NCI-H1694 (cell line): ENCODE measurements around the gene BGN.

Experiments used
- DNase-seq: peaks from one replicate; lab custom pipeline; 2025; lab: John Stamatoyannopoulos, UW

The BGN gene

DNA sequence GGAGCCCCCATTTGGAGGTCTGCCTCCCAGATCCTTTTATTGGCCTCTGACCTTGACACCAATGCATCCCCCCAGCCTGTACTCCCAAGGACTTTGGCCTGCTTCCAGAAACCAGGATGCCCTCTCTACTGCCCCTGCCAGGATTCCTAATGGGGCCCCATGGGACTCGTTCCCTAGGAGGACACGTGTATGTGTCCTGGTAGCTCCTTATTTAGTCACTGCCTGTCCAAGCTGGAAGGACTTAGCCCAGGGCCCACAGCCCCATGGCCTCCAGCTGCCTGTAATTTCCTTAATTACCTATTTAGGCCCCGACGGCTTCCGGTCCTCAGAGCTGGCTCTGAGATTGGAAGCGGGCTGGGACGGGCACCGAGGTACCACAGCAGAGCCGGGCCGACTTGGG is 32.0 kb downstream of the BGN start:
- DNase-seq = no peak

DNA sequence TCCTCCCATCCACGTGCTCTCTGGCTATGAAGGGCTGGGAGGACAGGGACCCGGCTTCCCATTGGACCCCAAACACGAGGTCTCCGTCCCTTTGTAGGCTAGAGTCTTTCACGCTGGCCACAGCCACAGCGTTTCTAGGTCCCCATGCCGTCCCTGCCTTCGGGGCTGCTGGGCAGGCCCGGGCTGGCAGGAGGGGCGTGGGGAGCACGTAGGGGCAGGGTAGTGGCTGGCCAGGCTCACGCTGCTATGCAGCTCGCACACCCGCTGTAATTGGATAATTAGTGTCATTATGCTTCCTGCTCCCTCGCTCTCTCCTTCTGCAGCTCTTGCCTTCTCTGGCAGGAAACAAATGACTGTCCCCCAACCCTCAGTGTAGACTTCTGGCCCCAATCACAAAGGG is 32.4 kb downstream of the BGN start:
- no peak for DNase-seq

DNA sequence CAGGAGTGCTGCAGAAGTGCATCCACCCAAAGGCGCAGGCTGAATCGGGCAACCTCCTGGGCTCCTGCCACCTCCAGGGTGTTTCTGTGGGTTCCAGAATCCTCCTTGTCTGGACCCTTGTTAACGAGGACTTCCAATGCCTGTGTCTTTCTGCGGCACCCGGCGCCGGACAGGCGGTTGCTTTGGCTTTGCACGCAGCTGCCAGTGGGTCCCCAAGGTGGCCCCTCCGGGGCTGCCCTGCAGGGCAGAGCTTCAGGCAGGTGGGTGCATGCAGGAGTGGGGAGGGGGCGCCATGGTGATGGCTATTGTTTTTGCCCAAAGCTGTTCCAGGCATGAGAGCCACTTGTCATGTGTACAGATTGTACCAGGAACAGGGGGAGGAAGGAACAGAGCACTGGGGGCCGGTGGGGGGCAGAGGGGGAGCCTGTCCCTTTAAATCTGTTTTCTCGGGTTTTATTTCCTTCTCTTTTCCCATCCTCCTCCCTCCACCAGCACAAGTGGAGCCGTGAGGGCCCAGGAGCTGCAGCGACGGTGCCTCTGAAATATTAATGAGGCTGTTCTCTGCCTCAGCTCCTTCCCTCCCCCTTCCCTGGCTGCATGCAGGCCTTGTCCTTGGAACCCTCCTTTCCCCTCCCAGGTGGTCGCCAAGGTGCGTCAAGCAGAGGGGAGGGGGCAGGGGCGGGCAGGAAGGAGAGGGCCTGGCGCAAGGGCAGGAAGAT is 35.8 kb downstream of the BGN start:
- no peak for DNase-seq

DNA sequence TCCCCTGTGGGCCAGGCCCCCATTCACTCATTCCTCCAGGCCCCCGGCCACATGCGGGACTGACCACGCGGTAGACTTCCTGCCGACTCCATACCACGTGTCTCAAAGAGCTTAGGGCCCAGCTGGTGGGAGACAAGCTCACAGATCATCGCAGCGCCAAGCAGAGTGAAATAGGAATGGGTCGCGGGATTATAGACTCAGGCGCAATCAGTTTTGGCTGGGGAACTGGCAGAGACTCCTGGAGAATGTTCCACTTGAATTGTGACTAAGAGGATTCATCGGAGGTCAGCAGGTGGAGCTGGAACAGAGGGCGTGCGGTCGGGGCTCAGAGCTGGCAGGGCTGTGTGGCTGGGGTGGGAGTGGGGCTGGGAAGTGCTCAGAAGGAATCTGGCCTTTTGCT is 38.3 kb downstream of the BGN start:
- no peak for DNase-seq

DNA sequence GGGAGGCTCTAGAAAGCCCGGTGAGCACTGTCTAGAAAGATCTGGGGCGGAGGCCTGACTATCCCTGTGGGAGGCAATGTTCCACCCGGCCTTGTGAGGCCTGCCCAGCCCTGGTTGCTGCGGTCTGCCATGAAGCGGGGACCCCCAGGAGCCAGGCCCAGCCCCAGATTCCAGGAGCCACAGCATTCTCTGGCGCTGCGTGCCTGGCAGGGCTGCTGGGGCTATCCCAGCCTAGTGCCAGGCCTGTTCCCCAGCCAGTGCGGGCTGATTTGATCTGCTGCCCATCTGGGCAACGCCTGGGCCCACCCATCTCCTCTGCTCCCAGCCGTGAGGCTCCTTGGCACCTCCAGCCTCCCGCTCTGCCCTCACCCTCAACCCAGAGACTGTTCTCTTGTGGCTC is 42.3 kb downstream of the BGN start:
- no peak for DNase-seq

DNA sequence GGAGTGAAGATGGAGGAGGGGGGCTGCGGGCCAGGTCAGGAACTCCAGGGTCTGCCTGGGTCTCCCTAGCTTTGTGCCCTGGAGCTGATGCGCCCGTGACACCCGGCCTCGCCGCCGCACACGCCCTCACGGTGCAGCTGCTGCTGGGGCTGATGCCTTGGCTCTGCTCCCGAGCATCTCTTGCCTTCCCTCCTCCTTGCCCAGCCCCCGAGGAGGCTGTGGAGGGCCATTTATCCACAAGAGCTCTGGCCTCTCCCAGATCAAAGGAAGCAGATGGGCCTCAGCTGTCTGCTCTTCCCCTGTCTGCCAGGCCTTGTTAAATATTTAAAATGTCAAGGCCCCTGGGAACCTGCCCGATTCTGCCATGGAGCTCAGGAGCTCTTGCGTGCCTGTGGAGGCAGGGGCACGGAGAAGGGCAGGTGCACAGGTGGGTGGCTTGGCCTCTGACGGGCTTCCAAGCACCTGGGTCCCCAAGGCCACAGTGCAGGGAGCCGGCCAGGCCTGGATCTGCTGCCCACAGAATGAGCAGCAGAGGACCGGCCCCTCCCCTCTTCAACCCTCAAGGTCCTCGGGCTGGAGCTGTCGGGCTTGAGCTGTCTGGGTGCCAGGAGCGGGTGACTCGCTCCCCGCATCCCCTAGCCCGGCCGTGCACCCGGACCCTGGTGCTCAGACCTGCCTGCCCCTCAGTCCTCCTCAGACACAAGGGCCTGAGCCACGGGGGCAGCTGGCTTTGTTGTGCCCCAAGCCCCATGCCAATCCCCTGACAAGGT is 42.9 kb downstream of the BGN start:
- peak; percentile 46 for DNase-seq

DNA sequence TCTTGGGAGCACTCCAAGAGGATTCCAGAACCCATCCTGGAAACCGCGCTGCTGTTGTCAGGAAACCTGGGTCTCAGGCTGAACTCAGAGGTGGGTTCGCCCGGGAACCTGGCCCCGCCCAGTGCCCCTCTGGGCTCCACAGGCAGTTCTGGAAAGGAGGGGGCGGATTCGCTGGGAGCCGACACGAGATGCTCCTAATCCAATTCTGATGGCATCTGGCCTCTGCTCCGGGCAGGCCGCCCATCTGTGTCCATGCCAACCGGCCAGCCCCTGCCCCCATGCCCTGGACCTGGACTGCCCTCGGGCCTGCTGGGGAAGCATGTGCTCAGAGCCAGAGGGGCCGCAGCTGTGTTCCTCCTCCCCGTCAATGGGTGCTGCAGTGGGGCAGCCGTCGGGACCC is 43.6 kb downstream of the BGN start:
- DNase-seq = no peak

DNA sequence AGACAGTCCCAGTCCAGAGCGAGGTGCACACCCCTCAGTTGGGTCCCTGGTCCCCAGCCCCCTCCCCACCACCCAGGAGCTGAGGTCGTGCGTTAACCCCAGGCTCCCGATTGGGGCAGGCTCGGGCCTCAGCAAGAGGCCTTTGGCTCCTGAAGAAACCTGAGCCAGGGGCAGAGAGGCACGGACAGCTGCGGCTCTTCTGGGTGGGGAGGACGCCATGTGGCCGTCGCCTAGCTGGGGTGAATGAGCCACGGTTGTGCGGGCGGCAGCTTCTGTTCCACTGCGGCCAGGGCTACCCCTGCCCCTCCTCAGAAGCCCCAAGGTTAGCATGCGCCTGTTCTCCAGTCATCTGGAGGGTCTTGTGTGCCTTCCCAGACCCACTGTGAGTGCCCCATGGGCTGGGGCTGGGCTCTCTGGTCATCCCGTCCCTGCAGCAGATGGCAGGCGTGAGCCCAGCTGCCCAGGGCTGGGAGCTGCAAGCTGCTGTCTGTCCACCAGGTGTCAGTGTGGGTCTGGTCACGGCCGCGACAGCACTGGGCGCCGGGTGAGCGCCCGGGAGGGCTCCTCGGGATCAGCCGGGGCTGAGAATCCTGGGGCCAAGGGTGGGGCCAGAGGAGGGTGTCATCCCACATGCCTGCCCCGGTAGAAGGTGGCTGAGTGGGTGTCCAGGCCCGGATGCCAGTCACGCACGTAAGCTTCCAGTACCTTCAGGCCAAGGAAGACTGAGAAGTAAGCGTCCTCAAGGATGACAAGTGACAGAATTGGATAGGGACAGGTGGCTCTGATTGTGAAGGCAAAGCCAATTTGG is 44.6 kb downstream of the BGN start:
- DNase-seq = no peak

DNA sequence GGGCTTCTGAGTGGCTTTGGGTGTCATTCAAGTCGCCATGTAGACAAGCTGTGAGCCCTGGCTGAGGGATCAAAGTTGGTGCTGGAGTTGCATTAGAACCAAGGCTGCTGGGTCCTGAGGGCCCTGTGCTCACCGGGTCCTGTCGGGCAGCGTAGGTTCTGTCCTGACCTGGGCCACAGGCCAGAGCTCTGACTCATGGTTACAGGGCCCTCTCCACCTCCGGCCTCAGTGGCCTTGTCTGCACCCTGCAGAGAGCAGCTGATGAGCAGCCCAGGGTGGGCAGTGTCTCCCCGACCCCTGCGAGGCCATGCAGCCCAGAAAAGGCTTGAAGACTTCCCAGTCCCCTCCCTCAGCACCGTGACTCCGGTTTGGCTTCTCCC is 45.2 kb downstream of the BGN start:
- DNase-seq = no peak

DNA sequence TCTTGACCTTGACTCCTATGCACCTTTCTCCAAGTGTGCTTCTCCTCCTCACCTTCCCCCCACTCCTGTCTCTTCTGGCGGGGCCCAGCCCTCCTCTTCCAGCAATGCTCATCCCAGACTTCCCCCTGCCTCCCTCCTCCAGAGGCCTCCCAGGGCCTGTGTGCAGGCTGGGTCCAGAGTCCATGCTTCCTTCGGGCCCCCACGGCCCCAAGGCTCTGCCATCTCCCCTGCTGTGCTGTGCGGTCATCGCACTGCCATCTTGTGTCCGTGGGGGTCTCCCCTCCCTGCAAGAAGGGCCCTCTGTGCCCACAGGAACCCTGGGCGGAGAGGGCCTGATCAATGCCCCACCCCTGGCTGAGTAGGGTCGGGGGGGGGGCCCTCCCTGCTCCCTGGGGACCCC is 49.9 kb downstream of the BGN start:
- no peak for DNase-seq

DNA sequence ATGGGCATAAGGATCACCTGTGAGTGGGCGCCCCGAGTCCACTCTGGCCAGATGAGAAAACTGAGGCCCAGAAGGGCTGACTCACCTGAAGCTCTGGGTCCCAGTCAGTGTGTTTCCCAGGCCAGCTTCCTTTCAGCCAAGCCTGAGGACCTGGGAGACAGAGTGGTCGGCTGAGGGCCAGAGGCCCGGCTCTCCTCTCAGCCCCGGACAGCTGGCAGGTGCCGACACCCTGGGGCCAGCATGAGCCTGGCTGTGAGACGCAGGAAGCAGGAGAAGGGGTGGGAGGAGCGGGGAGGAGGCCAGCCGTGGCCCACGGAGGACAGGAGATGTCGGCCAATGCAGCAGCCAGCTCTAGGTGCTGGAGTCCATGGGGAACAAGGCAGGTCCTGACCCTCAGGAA is 51.6 kb downstream of the BGN start:
- DNase-seq = no peak

DNA sequence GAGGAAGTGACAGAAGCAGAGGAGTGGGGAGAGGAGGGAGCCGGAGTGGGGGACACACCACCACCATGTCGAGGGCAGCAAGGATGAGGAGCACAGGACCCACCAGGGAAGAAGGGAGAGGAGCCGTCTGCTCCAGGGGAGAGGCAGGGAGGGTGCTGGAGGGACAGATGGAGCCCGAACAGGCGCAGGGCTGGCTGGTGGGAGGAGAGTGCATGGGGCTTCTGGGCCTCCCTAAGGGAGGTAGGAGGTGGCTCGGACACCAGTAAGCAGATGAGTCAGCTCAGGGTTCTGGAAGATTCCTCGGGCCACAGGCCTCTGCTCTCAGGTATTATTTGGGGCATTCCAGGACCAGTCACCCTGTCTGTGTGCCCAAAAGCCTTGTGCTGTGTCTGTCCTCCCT is 52.4 kb downstream of the BGN start:
- no peak for DNase-seq

DNA sequence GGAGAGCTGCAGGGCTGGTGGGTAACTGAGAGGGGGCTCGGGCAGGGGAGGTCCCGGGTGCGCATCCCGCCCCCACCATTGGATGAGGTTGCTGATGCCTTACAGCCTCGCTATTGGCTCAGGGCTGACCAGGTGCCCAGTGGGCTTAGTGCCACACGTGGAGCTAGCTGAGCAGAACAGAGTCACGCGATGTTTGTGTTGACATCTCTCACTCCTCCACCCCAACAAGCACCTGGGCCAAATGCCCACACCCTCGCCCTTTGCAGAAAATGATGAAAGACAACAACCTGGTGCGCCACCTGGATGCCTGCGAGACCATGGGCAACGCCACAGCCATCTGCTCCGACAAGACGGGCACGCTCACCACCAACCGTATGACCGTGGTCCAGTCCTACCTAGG is 54.5 kb downstream of the BGN start:
- no peak for DNase-seq

DNA sequence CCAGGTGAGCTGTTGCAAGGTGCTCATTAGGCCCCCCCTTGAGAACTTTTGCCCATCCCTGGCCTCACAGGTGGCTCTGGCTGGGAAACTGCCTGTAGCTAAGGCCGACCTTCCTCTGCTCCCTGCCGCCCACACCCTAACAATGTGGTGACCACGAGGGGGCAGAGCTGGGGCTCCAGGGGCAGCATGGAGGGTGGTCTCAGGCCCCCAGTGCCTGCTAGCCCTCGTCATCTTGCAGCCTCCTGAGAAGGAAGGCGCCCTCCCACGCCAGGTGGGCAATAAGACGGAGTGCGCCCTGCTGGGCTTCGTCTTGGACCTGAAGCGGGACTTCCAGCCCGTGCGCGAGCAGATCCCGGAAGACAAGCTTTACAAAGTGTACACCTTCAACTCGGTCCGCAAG is 55.0 kb downstream of the BGN start:
- DNase-seq = no peak

DNA sequence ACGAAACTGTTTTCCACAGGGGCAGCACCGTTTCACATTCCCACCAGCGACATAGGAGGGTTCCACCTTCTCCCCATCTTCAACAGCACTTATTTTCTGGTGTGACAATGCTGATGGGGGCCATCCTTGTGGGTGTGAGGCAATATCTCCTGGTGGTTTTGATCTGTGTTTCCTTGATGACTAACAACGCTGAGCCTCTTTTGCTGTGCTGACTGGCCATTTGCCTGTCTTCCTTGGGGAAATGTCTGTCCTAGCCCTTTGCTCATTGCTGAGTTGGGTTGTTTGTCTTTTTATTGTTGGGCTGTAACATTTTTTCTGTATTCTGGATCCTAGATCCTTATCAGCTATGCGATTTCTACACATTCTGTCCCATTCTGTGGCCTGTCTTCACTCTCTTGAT is 56.4 kb downstream of the BGN start:
- no peak for DNase-seq

DNA sequence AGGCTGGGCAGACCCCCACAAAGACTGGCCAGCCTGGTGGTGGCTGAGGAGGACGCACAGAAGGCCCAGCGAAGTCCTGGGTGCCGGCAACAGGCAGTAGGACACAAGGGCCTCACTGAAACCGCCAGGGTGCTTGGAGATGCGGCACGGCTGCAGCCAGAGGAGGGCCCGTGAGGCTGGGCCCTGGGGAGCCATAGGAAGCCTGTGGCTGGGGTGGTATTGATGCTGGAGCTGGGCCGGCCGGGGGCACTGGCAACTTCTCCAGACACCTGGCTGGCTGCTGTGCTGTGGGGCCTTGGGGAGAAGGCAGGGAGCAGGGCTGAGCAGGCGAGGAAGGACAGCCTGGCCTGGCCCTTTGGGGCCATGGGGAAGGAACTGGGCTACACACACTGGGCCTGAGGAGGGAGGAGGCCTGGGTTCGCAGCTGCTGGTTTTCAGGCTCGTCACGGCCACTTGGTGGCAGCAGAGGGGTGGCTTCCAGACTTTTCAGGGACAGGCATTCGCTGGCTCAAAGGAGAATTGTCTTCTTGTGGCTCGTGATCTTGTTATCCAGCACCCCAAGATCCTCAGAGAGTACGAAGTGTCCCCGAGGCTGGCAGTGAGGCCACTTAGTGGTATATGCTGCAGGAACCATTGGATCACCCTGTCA is 59.9 kb downstream of the BGN start:
- DNase-seq = peak; percentile 53

DNA sequence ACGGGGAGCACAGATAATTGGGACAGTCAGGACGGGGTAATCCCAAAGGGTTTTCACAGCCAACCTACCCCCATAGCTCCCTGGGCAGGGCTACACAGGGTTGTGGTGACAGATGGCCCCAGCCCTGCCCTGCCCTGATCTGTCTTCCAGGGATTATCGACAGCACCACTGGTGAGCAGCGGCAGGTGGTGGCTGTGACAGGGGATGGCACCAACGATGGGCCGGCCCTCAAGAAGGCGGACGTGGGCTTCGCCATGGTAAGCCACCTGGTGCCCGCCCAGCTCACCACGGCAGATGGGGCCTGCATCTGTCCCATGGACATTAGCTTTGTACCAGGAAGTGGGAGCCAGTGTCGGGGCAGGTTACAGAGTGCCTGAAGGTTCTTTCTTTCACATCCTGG is 62.0 kb downstream of the BGN start:
- peak; percentile 60 for DNase-seq

DNA sequence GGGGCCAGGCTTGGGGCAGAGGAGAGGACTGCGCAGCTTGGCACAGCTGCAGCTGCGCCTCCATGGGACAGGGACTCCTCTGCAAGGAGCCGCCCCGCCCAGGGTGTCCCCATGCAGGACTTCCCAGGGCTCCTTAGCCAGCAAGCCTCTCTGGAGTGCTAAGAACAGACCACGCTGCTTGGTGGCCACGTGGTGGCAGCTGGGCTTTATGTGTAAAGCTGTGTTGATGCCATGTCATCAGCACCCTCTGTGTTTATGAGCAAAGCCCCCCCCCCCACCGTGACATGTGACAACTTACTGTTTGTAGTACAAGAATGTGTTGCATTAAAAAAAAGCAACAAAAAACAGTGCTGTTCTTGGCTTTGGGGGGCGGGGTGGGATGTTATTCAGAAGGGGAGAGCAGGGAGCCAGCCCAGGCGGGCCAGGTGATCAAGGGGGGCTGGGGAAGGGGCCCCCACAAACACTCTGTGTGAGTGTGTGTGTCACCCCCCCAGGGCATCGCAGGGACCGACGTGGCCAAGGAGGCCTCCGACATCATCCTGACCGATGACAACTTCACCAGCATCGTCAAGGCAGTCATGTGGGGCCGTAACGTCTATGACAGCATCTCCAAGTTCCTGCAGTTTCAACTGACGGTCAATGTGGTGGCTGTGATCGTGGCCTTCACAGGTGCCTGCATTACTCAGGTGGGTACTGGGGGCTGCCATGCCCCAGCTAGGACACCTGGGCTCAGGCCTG is 63.0 kb downstream of the BGN start:
- DNase-seq = no peak
